KG1 (cell line): ENCODE data around the gene GORASP1.

Source experiments
- DNase-seq: peaks from one replicate; lab custom pipeline; 2025; lab: John Stamatoyannopoulos, UW

The GORASP1 gene

DNA sequence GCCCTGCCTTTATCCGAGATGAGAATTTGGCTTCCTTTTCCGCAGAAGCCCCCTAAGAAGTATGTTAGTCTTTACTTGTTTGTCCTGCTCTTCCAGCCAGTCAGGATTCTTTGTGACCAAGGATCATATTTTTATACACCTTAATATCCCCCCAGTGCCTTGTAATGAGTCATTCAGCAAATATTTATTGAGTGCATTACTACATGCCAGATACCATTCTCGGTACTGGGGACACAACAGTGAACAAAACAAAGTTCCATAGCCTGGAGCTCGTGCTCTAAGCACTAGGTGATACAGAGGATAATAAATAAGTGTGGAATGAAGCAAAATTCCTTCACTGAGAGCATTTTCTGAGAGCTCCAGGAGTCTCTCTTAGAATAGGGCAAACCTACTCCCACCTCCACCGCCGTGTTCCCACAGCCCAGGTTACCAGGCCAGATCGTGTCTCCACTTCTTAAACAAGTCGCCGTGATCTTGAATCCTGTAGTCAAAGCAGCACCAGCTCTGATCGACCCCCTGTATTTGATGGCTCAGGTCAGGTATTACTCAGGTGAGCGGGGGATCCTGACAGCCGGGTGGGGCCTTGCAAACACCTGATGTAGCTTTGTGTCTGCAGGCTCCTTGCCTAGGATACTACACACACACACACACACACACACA is 18.5 kb upstream of the GORASP1 start:
- no peak for DNase-seq

DNA sequence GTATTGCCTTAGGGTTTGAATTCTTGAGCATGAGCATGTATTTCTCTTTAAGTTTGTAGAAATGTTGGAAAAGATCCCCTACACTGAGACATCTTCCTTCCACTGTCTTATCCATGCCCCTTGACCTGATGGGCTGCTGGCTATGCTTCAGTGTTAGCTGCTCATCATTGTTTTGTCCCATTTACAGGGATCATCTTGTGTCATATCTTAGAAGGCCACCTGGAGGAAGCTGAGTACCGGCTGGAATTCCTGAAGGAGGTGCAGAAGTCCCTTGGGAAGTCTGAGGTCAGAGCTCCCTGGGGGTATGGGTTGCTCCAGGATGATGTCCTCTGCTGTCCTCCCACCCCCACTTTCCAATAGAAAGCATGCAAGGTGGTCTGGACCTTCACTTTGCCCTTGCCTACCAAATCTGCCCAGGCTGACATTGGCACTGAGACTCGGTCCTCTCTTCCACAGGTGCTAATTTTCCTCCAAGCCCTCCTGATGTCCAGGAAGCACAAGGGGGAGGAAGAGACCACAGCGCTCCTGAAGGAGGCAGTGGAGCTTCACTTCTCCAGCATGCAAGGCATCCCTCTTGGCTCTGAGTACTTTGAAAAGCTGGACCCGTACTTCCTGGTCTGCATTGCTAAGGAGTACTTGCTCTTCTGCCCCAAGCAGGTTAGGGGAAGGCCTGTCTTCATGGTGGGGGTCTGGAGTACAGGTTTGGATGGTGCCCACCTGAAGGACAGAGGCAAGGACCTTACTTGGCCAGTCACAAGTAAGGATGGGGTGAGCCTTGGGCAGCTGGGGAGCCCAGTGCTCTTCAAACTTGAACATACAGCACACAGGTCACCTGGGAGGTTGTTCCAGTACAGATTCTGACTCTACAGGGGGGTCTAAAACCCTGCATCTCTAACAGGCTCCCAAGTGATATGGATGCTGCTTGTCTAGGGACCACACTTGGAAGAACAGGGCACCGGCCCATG is 17.7 kb upstream of the GORASP1 start:
- DNase-seq: no peak

DNA sequence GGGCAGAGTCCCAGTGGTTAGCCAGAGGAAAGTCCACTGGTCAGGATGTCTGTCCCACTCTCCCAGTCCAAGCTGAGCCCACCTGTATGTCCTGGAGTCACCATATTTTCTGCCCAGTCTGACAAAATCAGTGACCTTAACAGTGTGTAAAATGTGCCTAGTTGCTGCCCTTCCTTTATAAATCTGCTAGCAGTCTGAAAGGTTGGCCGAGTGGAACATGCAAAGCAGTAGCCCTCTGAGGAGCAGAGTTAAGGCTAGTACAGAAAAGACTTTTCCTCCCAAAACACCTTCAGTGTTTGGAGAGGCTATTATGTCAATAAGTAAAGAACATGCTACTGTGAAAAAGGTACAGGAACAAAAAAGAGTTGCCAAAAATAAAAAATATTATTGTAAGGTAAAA is 15.4 kb upstream of the GORASP1 start:
- DNase-seq: no peak

DNA sequence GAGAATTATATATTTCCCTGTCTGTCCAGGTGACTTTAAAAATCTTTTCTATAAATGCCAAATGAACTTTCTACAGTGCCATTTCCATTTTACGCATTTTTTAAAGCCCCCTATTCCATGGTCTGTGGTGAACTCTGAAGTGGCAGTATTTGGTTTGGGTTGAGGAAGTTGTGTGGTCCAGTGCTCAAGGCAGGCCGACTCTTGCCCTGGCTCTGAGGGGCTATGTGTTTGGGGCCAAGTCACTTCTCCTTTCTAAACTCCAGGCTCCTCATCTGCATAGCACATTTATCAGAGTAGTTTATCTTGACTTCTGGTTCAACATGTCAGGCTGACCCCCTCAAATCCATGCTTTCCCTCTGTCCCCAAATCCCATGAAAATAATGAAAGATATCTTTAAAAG is 14.2 kb upstream of the GORASP1 start:
- peak; percentile 16 for DNase-seq

DNA sequence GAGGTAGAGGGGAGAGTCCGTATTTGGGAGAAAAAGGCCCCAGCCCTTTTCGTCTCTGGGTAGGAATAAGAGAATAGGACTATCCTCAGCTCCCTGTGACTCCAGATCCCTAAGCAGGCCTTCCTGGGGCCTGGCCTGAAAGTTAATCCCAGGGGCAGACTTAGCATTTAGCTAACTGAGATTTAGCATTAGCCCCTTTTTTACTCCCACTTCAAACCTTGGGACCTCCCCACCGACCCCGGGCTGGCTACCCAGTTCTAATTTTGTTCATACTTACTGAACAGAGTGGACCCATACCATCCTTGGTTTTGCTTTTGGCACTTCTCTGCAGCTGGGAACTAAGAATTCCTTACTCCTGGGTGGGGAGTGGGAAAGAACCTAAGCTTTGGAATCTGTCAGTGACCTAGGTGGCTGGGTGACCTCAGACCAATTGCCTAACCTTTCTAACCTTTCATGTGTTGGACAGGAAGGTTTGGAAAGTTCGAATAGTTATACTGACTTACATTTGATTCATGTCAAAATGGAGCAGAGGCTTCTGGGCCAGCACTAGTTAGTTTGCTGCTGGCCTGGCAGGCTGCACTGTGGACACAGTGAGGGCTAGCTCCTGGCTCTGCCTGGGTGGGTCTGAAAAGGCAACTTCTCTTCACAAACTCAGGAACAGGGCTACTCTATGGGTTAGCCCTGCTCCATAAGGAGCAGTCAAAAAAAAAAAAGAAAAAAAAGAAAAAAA is 11.7 kb upstream of the GORASP1 start:
- DNase-seq: no peak

DNA sequence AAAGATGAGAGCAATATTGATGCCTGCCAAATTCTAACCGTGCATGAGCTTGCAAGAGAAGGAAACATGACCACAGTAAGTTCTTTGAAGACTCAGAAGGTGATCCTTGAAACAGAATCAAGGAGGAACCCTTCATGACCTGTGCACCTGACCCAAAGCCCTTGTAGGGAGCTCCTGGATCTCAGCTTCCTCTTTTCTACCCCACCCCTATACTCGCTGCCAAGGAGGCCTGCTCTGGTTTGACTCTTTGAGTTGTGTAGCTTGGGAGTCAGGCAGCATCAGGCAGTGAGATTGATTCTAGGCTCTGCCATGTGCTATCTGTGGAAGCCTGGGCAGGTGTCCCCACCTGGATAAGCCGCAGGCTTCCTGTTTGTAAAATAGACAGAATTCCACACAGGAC is 10.7 kb upstream of the GORASP1 start:
- no peak for DNase-seq

DNA sequence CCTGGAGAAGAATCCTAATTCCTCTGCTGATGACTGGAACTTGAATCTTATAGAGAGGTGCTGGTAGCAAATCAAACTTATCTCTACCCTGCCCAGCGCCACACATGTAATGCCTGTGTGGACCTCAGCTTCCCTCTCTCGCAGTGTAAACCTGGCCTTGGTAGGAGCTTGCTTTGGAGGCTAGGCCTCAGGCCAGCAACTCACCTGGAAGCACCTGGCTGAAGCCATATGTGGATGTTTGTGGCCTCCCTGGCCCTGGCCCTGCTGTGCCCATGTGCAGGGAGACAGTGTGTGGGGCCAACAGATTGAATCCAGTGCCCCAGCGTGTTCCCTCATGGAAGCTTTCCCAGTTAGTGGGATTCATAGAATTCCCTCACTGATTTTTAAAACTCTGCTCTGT is 8.4 kb upstream of the GORASP1 start:
- no peak for DNase-seq

DNA sequence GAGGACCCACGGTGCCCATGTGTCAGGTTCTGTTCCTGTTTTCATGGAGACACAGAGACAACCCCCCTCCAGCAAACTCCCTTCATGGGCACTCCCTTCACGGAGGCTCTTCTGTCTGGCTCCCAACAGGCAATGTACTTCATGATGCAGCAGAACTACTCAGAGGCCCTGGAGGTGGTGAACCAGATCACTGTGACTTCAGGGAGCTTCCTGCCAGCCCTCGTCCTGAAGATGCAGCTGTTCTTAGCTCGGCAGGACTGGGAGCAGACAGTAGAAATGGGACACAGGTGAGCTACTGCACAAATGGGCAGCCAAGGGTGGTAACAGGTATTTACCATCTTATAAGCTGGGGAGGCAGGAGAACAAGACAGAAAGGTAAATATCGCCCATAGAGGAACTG is 7.0 kb upstream of the GORASP1 start:
- no peak for DNase-seq

DNA sequence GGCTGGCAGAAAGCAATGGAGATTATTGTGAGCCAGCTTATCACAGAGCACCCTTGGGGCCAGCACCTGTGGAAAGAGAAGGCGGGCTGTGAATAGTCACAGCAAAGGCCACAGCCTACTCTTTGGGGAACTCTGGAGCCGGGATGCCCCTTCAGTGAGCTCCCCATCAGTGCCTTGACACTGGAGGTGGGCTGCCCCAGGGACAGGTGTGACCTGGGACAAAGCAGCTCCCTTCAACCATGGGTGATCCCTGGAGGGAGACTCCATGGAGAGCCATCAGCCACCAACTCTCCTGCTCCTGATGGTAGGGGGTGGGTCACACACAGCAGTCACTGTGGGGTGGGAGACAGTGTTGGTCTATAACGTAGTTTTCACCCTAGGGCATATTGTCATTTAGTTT is 5.9 kb upstream of the GORASP1 start:
- DNase-seq: no peak

DNA sequence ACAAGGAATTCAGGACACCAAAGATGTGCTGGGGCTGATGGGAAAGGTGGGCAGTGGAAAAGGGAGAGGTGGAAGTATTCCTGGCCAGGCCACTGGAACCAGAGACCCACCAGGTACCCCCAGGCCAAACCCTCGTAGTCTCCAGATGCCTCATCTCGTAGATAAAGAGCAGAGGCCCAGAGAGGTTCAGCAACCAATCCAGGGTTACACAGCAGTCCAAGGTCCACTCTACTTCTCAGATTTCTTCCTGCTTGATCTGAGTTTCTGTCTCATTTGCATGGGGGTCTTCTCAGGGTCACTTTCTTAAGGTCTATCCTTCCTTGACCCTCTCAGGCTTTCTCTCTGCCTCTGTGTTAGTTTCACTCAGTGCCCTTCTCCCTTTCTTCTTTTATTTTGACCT is 5.1 kb upstream of the GORASP1 start:
- no peak for DNase-seq

DNA sequence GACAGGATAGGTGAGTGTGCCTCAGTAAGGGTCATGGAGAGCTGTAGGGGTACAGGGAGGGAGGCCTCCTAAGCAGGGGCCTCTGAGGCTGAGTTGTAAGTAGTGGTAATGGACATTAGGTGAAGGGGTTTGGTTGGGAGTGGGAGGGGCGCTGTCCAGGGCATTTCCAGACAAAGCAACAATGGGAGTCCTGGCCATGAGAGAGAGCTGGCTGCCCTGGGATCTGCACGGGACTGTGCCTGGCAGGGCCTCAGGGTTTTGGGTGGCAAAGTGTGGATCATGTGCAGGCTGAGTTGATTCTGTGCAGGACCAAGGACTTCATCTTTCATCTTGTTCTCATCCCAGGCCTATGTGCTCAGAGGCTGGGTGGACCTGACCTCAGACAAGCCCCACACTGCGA is 4.7 kb upstream of the GORASP1 start:
- no peak for DNase-seq

DNA sequence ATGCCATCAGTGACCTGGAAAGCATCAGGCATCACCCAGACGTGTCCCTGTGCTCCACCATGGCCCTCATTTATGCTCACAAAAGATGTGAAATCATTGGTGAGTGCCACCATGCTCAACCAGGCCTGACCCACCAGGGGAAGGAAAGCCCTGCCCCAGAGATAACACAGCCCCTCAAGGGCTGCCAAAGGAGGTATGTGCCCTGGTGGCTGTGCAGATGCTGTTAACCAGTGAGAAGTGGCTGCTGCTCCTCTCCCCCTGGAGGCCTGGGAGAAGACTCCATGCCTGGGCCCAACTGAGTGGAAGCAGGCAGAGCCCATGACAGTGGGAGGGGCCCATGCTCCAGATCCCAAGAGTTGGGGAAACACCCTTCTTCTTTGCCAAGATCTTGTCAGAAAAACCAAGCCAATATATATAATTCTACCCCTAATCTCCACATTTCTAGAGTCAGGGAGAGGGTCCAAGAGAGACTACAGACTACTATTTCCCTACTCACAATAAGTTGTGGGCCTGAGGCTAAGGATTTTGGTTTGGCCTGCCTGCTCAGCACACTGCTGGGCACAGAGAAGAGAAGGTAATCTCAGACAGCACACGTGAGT is 2.7 kb upstream of the GORASP1 start:
- no peak for DNase-seq

DNA sequence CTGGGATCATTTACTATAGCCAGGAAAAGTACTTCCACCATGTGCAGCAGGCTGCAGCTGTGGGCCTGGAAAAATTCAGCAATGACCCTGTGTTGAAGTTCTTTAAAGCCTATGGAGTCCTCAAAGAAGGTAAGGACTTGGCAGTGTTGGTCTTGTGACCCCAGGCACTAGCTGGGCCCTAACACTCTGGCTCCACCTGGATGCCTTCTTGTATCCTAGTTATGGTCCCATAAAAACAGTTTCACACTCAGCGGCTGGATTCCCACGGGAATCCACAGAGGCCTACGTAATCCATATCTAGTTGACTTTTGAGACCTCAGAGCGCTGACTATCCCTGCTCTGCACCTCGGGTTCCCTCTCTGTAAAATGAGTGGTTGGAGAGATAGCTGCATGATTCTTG is 1.7 kb upstream of the GORASP1 start:
- no peak for DNase-seq

DNA sequence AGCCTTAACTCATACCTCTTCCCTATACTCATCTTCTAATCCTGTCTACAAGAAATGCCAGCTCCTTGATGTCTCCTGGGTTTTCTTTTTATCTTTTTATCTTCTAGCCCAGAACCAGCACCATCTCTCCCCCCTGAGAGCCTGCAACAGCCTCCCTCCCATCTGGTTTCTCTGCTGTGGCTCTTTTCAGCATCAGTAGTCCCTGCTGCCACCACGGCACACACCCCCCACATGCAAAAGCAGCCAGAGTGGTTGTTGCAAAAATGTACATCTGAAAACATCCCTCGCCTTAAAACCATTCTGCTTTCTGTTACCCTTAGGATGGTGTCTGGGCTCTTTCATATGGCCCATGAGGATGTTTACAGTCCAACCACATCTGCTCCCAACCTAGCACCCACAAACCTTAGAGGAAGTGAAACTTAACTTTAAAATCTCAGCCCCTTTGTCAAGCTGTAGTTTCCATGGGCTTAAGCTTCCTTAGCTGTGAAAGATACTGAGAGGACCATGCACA is 828 bp upstream of the GORASP1 start:
- DNase-seq: peak; percentile 6

DNA sequence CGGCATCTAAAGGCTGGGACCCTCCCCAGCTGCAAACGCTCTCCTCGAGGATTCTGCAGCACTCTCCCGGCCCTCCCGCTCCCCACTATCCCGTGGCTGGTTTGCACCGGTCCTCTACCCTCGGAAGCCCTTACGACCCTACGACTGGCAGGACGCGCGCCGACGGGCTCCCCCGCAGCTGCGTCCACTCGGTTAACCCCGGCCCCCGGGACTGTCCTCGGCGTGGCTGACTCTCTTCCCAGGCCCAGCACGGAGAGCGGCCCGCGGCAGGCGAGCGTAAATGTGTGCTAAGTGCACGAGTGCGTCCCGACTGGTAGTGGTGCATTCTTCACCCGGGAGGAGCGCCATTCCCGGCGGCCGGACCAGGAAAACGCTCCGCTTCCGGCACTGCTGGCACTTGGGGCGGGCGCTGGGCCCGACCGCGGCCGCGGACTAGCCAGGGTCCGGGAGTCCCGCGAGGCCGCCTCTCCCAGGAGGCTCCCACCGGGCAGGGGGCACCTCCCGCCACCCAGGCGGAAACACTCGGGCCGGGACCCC is 508 bp downstream of the GORASP1 start:
- DNase-seq: no peak

DNA sequence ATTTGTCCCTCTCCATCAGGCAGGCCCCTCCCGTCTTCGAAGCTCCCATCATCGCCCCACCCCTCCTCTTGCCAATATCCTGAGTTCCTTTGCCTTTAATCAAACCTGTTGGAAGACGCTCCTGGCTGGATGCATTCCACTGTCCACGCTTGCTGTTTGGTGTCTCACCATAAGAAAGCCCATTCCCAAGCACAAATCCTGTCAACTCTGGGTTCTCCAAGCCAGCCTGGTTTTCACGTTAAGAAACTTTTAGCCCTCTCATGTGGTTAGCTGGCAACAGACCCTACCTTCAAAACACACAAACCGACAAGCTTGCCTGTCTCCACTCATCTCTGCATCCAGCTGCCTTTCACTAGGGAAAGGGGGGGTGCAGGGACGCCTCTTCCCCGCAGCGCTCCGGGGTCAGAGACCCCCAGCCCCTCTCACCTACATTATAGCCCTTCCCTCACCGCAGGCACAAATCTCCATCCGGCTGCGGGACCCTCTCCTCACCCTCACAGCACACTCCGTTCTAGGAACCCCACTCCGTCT is 1.1 kb downstream of the GORASP1 start:
- no peak for DNase-seq

DNA sequence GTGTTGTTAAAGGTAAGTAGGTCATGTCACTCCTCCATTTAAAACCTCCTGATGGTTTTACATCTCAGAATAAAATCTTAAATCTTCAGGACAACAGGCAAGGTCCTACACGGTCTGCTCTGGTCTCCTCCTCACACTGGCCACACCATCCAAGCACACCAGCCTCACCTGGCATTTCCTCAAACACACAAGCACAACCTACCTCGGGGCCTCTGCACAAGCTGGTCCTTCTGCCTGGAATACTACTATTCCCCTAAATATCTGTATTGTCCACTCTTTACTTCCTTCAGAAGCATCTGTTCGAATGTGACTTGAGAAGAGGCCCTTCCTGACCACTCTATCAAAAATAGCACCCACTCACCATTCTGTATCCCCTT is 1.8 kb downstream of the GORASP1 start:
- DNase-seq: no peak

DNA sequence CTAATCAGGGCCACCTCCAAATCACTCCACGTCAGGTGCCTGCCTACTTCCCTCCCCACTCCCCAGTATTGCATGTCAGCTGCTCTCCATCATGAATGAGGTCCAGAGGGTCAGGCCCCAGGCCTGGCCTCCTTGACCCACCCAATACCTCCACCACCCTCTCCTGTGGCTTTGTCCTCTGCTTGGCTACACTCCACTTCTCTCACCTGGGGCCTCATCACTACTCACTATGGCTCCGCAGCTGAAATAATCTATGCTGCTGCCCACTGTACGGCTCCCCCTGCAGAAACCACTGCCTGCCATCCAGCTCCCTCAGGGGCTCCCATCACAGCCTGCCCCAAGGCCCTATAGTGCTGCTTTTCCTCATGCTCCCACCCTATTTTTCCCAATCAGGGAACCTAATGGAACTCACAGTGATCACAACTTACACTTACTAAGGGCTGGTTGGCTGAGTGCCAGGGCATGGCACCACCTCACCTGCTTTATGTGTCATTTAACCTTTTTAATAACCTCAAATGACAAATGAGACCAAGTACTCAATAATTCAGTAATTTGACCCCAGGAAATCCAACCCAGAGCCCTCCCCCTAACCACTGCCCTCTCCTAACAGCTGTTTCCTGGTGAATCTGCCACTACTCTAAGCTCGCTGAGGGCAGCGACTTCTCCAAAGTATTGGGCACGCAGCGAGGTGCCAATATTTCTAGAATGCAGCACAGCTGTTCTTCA is 2.3 kb downstream of the GORASP1 start:
- DNase-seq: no peak

DNA sequence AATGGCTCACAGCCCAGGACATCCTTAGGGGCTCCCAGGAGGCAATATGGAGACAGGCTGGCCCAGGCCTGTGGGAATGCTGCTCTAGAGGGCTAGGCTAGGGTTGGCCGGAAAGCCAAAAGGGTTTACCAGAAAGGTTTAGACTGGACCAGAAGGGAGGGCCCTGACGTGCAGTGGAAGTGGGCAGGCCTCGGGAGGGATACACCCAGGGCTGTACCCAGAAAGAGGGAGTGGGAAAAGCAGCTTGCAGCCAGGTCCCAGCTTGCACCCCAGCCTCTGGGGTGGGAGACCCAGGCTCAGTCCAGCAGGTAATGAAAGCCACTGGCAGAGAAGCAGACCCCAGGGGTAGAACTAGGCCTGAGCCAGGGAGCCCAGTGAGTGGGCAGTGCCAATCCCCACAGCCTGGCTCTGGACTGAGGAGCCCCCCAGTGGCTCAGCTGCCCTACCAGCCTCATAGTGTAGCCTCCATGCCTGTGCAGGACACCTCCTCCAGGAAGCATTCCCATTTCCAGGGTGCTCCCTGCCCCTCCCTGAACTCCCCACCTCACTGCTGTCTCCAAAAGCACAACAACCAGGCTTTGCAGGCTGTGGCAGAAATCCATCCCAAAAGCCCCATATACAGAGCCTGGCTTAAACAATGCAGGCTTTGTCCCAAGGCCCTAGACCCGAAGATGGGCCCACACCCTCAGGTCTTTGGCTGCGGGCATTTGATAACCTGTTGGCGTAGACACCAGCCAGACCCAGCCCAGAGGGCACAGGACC is 3.5 kb downstream of the GORASP1 start:
- no peak for DNase-seq

DNA sequence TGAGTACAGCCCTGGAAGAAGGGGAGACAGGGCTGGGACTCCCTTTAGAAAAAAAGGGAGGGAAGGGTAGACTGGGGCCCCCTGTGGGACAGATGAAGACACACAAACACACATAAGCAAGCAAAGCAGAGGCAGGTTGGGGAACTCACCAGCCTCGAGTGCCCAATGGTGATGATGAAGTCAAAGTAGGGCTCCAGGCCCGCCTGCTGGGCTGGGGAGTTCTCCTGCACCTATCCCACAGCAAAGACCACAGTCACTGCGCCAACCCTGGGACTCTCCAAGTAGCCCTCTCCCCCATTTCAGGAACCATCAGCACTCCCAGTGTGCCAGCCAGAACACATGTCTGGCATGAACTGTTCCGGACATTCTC is 4.1 kb downstream of the GORASP1 start:
- no peak for DNase-seq
